IMR-90 (cell line): ENCODE data around the gene PPP2R5E. TPM values are rescaled to one million over a fixed set of nuclear protein-coding genes. Genes with fewer than 3 reads are reported as not detected.
"Not testable (repeated sequence)": the region's sequence is repeated elsewhere in the genome, so short reads cannot be mapped to it uniquely, and the experiment has no call there.

ENCODE experiments used
- ATAC-seq: fragments of 200-7000 bp; cut with Tn5 transposase; 2 replicates; pipeline ENCODE4 v1.9.1; 2020; ENCODE audit warnings: low read depth, mild to moderate bottlenecking, moderate library complexity
- BruUV-seq: library from RNA; stranded (reverse); fragments of 400-500 nt; replicated peaks from 2 replicates; lab custom pipeline; 2021; lab: Mats Ljungman, UMichigan
- CTCF ChIA-PET: fragments of 300-600 bp; formaldehyde crosslinking; extraction: SDS; loops from one replicate; lab custom pipeline; 2021; ENCODE audit warnings: antibody characterized with exemption; lab: Yijun Ruan, JAX
- POLR2A ChIA-PET: fragments of 300-600 bp; sonication (Branson Sonifier 250); formaldehyde crosslinking; loops from one replicate; lab custom pipeline; 2022; ENCODE audit warnings: antibody characterized with exemption; ENCODE audit not compliant: unreplicated experiment; lab: Charles Lee
- DNase-seq: peaks from one replicate; pipeline ENCODE4 v3.0.0; 2013
- H2AFZ ChIP-seq: replicated peaks from 2 replicates; pipeline ENCODE3; 2013; ENCODE audit warnings: low read length, mild to moderate bottlenecking; ENCODE audit not compliant: poor library complexity
- H2AK5ac ChIP-seq: 2 replicates; pipeline ENCODE4 v1.6.1; 2013; ENCODE audit warnings: low read depth, low read length, inconsistent platforms
- H2AK9ac ChIP-seq: replicated peaks from 2 replicates; pipeline ENCODE3; 2013; ENCODE audit warnings: mild to moderate bottlenecking, low read depth, low read length, moderate library complexity; ENCODE audit not compliant: poor library complexity
- H2BK120ac ChIP-seq: 2 replicates; pipeline ENCODE4 v1.6.1; 2013; ENCODE audit warnings: low read depth, low read length, inconsistent platforms
- H2BK15ac ChIP-seq: 3 replicates; pipeline ENCODE4 v1.6.1; 2013; ENCODE audit warnings: low read depth, low read length, inconsistent platforms
- H2BK20ac ChIP-seq: 2 replicates; pipeline ENCODE4 v1.6.1; 2013; ENCODE audit warnings: low read depth, mild to moderate bottlenecking, inconsistent platforms, low read length, moderate library complexity
- H2BK5ac ChIP-seq: 2 replicates; pipeline ENCODE4 v1.6.1; 2013; ENCODE audit warnings: mild to moderate bottlenecking, low read depth, low read length, inconsistent platforms; ENCODE audit not compliant: poor library complexity, severe bottlenecking
- H3K14ac ChIP-seq: replicated peaks from 2 replicates; pipeline ENCODE4 v1.6.1; 2013; ENCODE audit warnings: low read depth, low read length, inconsistent platforms
- H3K18ac ChIP-seq: 2 replicates; pipeline ENCODE4 v1.6.1; 2013; ENCODE audit warnings: low read depth, low read length, control low read depth
- H3K23ac ChIP-seq: 2 replicates; pipeline ENCODE4 v1.6.1; 2013; ENCODE audit warnings: low read depth, low read length, inconsistent platforms
- H3K27ac ChIP-seq: 2 replicates; pipeline ENCODE4 v1.5.1; 2013; ENCODE audit warnings: mild to moderate bottlenecking, control low read depth, low read length; ENCODE audit not compliant: insufficient read depth
- H3K27me3 ChIP-seq: 2 replicates; pipeline ENCODE4 v1.6.1; 2013; ENCODE audit warnings: low read length; ENCODE audit not compliant: control insufficient read depth, insufficient read depth
- H3K36me3 ChIP-seq: 2 replicates; pipeline ENCODE4 v1.6.1; 2013; ENCODE audit warnings: low read length, mixed read lengths; ENCODE audit not compliant: control insufficient read depth, insufficient read depth
- H3K4ac ChIP-seq: 2 replicates; pipeline ENCODE4 v1.6.1; 2013; ENCODE audit warnings: low read depth, low read length, inconsistent platforms
- H3K4me1 ChIP-seq: 2 replicates; pipeline ENCODE4 v1.6.1; 2013; ENCODE audit warnings: low read length, mixed read lengths; ENCODE audit not compliant: control insufficient read depth, insufficient read depth
- H3K4me2 ChIP-seq: 2 replicates; pipeline ENCODE4 v1.6.1; 2013; ENCODE audit warnings: low read depth, mild to moderate bottlenecking, control low read depth, low read length, moderate library complexity
- H3K4me3 ChIP-seq: 2 replicates; pipeline ENCODE4 v1.5.1; 2013; ENCODE audit warnings: low read depth, mild to moderate bottlenecking, control low read depth, low read length, moderate library complexity; ENCODE audit not compliant: insufficient read depth
- H3K56ac ChIP-seq: 2 replicates; pipeline ENCODE4 v1.6.1; 2013; ENCODE audit warnings: low read length, inconsistent platforms; ENCODE audit not compliant: insufficient read depth; ENCODE audit errors: extremely low read depth
- H3K79me1 ChIP-seq, 2 experiments: 2 replicates each; pipeline ENCODE4 v1.6.1; 2013; ENCODE audit warnings: low read length in 2 of 2, inconsistent platforms in 1 of 2, low read depth in 1 of 2
- H3K9ac ChIP-seq: 2 replicates; pipeline ENCODE4 v1.6.1; 2013; ENCODE audit warnings: low read depth, low read length, control low read depth
- H3K9me1 ChIP-seq: 2 replicates; pipeline ENCODE4 v1.6.1; 2013; ENCODE audit warnings: low read length, inconsistent platforms; ENCODE audit not compliant: insufficient read depth
- H3K9me3 ChIP-seq: 2 replicates; pipeline ENCODE4 v1.6.1; 2013; ENCODE audit warnings: low read length; ENCODE audit not compliant: control insufficient read depth, insufficient read depth
- H4K20me1 ChIP-seq: 2 replicates; pipeline ENCODE4 v1.6.1; 2013; ENCODE audit warnings: low read length, inconsistent platforms; ENCODE audit not compliant: insufficient read depth
- H4K5ac ChIP-seq: 2 replicates; pipeline ENCODE4 v1.6.1; 2013; ENCODE audit warnings: mild to moderate bottlenecking, low read depth, low read length, control low read depth
- H4K8ac ChIP-seq, 2 experiments: 2 replicates each; pipeline ENCODE4 v1.6.1; 2013; ENCODE audit warnings: low read depth in 2 of 2, low read length in 2 of 2, control low read depth in 1 of 2, inconsistent platforms in 1 of 2
- H4K91ac ChIP-seq: 2 replicates; pipeline ENCODE4 v1.6.1; 2013; ENCODE audit warnings: low read depth, low read length, inconsistent platforms; ENCODE audit not compliant: insufficient read depth
- WGBS, 2 experiments: methylation state at CpG; one replicate each; pipeline versions ENCODE4 v1.1.5 to v1.1.7; 2013; ENCODE audit warnings: missing lambda C conversion rate in 2 of 2; ENCODE audit not compliant: insufficient read length in 1 of 2; ENCODE audit errors: extremely low coverage in 2 of 2; 5-methylcytosine and 5-hydroxymethylcytosine counted together
- dilution Hi-C: fragments of 300-500 bp; cut with HindIII; formaldehyde crosslinking; loops from one replicate; pipeline ENCODE4 v1.14.3; 2018; ENCODE audit warnings: low sequenced_read_pairs; ENCODE audit not compliant: unreplicated experiment
- in situ Hi-C: fragments of 300-500 bp; cut with MboI; formaldehyde crosslinking; loops from 3 replicates; pipeline ENCODE4 v1.14.3; 2019; ENCODE audit warnings: low sequenced_read_pairs, inconsistent platforms, mixed read lengths
- intact Hi-C: fragments of 100-400 bp; cut with micrococcal nuclease; formaldehyde crosslinking; loops from 2 replicates; pipeline ENCODE4 v1.10.0; 2022
- polyA plus RNA-seq, 3 experiments: library from polyadenylated mRNA; depleted of rRNA; stranded (reverse); fragments of >200 nt; gene quantifications; 2 replicates each; pipeline ENCODE4 v1.2.3, GENCODE V29; 2012; ENCODE audit warnings: low replicate concordance in 1 of 3
- total RNA-seq: library from RNA; depleted of rRNA; stranded (reverse); fragments of >200 nt; gene quantifications from 2 replicates; pipeline ENCODE4 v1.2.3, GENCODE V29; 2012

The PPP2R5E gene
- total and polyA plus RNA-seq, 2 of the 4 experiments (the other 2 are of a cell fraction), result 9.7 to 12.2 TPM

- H3K36me3 ChIP-seq, H2AFZ ChIP-seq, H3K27me3 ChIP-seq, H3K9ac ChIP-seq, H2BK5ac ChIP-seq, DNase-seq, H3K9me3 ChIP-seq, H2BK15ac ChIP-seq, H3K27ac ChIP-seq, H3K4me2 ChIP-seq, H2BK120ac ChIP-seq, H3K14ac ChIP-seq, H3K4me3 ChIP-seq, in situ Hi-C loops, CTCF ChIA-PET, H3K4ac ChIP-seq, H3K9me1 ChIP-seq, BruUV-seq, H2AK9ac ChIP-seq, H3K18ac ChIP-seq, H3K56ac ChIP-seq, H4K8ac ChIP-seq, H4K5ac ChIP-seq, POLR2A ChIA-PET, H2BK20ac ChIP-seq, H4K91ac ChIP-seq, dilution Hi-C loops, H3K23ac ChIP-seq, H2AK5ac ChIP-seq, H3K79me1 ChIP-seq, ATAC-seq, H3K4me1 ChIP-seq, H4K20me1 ChIP-seq, intact Hi-C loops: not testable (repeated sequence)
- WGBS, 2 experiments, result 80% methylated on average over 2 of the region's 8 CpGs; no CpG with 5 or more reads in 1 of the 2 experiments
These were observed 39.9 kb upstream of the PPP2R5E start for GRCh38 chr14:63583046-63583445.
